NB4 (cell line): Measurements from ENCODE around the gene GRAMD1C.

Source experiments
- CTCF ChIP-seq: IDR thresholded peaks from one replicate; pipeline ENCODE4 v1.5.1; 2012; ENCODE audit warnings: low read depth, low read length
- MAX ChIP-seq: IDR thresholded peaks from 2 replicates; pipeline ENCODE4 v1.6.1; 2011; ENCODE audit warnings: low read depth, low read length
- MYC ChIP-seq: IDR thresholded peaks from 2 replicates; pipeline ENCODE4 v1.6.1; 2011; ENCODE audit warnings: low read depth, low read length
- POLR2A ChIP-seq: IDR thresholded peaks from 2 replicates; pipeline ENCODE4 v1.6.1; 2011; ENCODE audit warnings: mild to moderate bottlenecking; ENCODE audit not compliant: insufficient read length; ENCODE audit errors: extremely low read depth

GRCh38 chr3:113828600-113828999 is 10.0 kb upstream of the GRAMD1C start:
- TF ChIP-seq CTCF (no peak), POLR2A (no peak), MAX (no peak), MYC (no peak)
